ENCODE results near the gene TMEM138. TPM values are rescaled to one million over a fixed set of nuclear protein-coding genes. Genes with fewer than 3 reads are reported as not detected.

The TMEM138 gene
- total and polyA plus RNA-seq, 9 donors = 21.5 to 115 (median 53.4) TPM

- WGBS, 3 donors = 92 to 95% (median 92%) methylated on average over 9 of the region's 9 CpGs
- H3K4me3 ChIP-seq = no peak overlapping the region
- no peaks in the 10 kb centered on the region for H3K27me3 ChIP-seq
- no peaks in the 10 kb centered on the region for H3K9me3 ChIP-seq
- H3K27ac ChIP-seq = no peak overlapping the region
- peaks cover 2% of the 10 kb centered on the region for H3K4me1 ChIP-seq (ENCODE audit: insufficient read depth)
- intact Hi-C loops (cut with DNase I) = no loop called here
- no peaks in the 10 kb centered on the region for H3K36me3 ChIP-seq
- no peak for DNase-seq
- TF ChIP-seq POLR2A (IDR thresholded peaks at IDR 0.05) = no peak
- TF ChIP-seq EP300 (IDR thresholded peaks at IDR 0.05) = no peak
- no peak for TF ChIP-seq CTCF (IDR thresholded peaks at IDR 0.05)
Measured at GRCh38 chr11:61357233-61357893, 4.8 kb upstream of the TMEM138 start.

GRCh38 chr11:61357894-61358239, 4.3 kb upstream of the TMEM138 start:
- intact Hi-C loops (cut with DNase I) = no loop called here
- H3K36me3 ChIP-seq = no peaks in the 10 kb centered on the region
- no peak overlapping the region for H3K27ac ChIP-seq
- no peak overlapping the region for H3K4me3 ChIP-seq
- TF ChIP-seq EP300 (IDR thresholded peaks at IDR 0.05) (no peak), POLR2A (IDR thresholded peaks at IDR 0.05) (no peak), CTCF (IDR thresholded peaks at IDR 0.05) (no peak)
- WGBS, 3 donors = 93 to 96% (median 94%) methylated on average over 6 of the region's 6 CpGs
- H3K27me3 ChIP-seq = no peaks in the 10 kb centered on the region
- H3K9me3 ChIP-seq = no peaks in the 10 kb centered on the region
- DNase-seq = no peak
- H3K4me1 ChIP-seq (ENCODE audit: insufficient read depth) = peaks cover 2% of the 10 kb centered on the region

- no peaks in the 10 kb centered on the region for H3K36me3 ChIP-seq
- peaks cover 2% of the 10 kb centered on the region for H3K4me1 ChIP-seq (ENCODE audit: insufficient read depth)
- H3K27ac ChIP-seq = no peak overlapping the region
- intact Hi-C loops (cut with DNase I) = no loop called here
- H3K4me3 ChIP-seq = no peak overlapping the region
- no peak for TF ChIP-seq EP300 (IDR thresholded peaks at IDR 0.05)
- TF ChIP-seq POLR2A (IDR thresholded peaks at IDR 0.05) = no peak
- TF ChIP-seq CTCF (IDR thresholded peaks at IDR 0.05) = no peak
- DNase-seq = no peak
- no peaks in the 10 kb centered on the region for H3K9me3 ChIP-seq
- no peaks in the 10 kb centered on the region for H3K27me3 ChIP-seq
- 95 to 98% (median 97%) methylated on average over 11 of the region's 11 CpGs for WGBS, 3 donors
Measured at GRCh38 chr11:61358566-61358965, 3.6 kb upstream of the TMEM138 start.

GRCh38 chr11:61359516-61359915, 2.7 kb upstream of the TMEM138 start:
- H3K27me3 ChIP-seq = no peaks in the 10 kb centered on the region
- no peaks in the 10 kb centered on the region for H3K36me3 ChIP-seq
- H3K27ac ChIP-seq = no peak overlapping the region
- TF ChIP-seq EP300 (IDR thresholded peaks at IDR 0.05) = no peak
- no peak for TF ChIP-seq CTCF (IDR thresholded peaks at IDR 0.05)
- no peak for TF ChIP-seq POLR2A (IDR thresholded peaks at IDR 0.05)
- intact Hi-C loops (cut with DNase I) = no loop called here
- no peaks in the 10 kb centered on the region for H3K9me3 ChIP-seq
- no peak for DNase-seq
- no peak overlapping the region for H3K4me3 ChIP-seq
- 81 to 86% (median 82%) methylated on average over 6 of the region's 6 CpGs for WGBS, 3 donors
- peaks cover 2% of the 10 kb centered on the region for H3K4me1 ChIP-seq (ENCODE audit: insufficient read depth)
